ENCODE results near the gene PRRG3.

DNA sequence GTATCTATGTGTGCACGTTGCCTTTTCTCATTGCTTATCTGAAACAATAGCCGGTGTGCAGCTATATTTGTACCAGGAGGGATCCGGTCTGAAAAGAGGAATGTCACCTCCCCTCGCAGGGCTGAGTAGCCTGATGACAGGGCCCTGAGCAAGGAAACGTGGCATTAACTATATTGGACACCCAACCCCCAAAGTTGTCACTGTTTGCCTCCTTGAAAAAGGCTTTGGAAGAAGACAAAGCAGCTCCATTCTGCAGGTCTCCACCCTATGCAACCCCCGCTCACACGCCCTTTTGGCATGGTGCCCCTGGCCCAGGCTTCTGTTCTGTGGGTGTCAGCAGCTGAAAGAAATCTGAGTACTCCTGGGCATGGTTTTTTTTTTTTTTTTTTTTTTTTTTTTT is 8.2 kb downstream of the PRRG3 start:
- TF ChIP-seq EP300 (IDR thresholded peaks at IDR 0.05) (no peak), POLR2A (IDR thresholded peaks at IDR 0.05) (no peak)
- TF ChIP-seq, protein P1, sequence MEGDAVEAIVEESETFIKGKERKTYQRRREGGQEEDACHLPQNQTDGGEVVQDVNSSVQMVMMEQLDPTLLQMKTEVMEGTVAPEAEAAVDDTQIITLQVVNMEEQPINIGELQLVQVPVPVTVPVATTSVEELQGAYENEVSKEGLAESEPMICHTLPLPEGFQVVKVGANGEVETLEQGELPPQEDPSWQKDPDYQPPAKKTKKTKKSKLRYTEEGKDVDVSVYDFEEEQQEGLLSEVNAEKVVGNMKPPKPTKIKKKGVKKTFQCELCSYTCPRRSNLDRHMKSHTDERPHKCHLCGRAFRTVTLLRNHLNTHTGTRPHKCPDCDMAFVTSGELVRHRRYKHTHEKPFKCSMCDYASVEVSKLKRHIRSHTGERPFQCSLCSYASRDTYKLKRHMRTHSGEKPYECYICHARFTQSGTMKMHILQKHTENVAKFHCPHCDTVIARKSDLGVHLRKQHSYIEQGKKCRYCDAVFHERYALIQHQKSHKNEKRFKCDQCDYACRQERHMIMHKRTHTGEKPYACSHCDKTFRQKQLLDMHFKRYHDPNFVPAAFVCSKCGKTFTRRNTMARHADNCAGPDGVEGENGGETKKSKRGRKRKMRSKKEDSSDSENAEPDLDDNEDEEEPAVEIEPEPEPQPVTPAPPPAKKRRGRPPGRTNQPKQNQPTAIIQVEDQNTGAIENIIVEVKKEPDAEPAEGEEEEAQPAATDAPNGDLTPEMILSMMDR (IDR thresholded peaks at IDR 0.05): no peak
